ENCODE measurements around the gene OR4K17. TPM values are rescaled to one million over a fixed set of nuclear protein-coding genes. Genes with fewer than 3 reads are reported as not detected.
"Not testable (repeated sequence)": the region's sequence is repeated elsewhere in the genome, so short reads cannot be mapped to it uniquely, and the experiment has no call there.

OR4K17 gene
- not detected for total RNA-seq

- Mint-ChIP-seq H3K36me3 (no peaks in the 10 kb centered on the region), H3K9me3 (peaks cover 2% of the 10 kb centered on the region), H3K4me1 (ENCODE audit: low read depth) (no peaks in the 10 kb centered on the region), H3K27ac (no peak within 1 kb of the TSS), H3K4me3 (no peak within 1 kb of the TSS), H3K27me3 (no peaks in the 10 kb centered on the region)
- POLR2A ChIA-PET: no interaction called here
- intact Hi-C loops (cut with micrococcal nuclease): no loop called here
- CTCF ChIA-PET: no interaction called here
- DNase-seq: no peak
Observed at GRCh38 chr14:20110438-20110837, at the start of gene OR4K17. Gene OR4K17, plus strand, starts transcription at chr14:20110739. Its CDS starts 6,761 bp downstream, at chr14:20117500.

- H3K27me3 Mint-ChIP-seq: no peaks in the 10 kb centered on the region
- H3K4me3 Mint-ChIP-seq: no peak overlapping the region
- ChIA-PET CTCF (no interaction called here), POLR2A (interaction anchor here (0.6 kb wide), 1 partner anchor 17 kb away, joined by 3 read pairs; no protein-coding TSS in a partner anchor)
- intact Hi-C loops (cut with micrococcal nuclease): no loop called here
- H3K36me3 Mint-ChIP-seq: no peaks in the 10 kb centered on the region
- DNase-seq: no peak
- no peaks in the 10 kb centered on the region for H3K4me1 Mint-ChIP-seq (ENCODE audit: low read depth)
- H3K27ac Mint-ChIP-seq: no peak overlapping the region
- H3K9me3 Mint-ChIP-seq: no peaks in the 10 kb centered on the region
Observed at GRCh38 chr14:20092050-20092449, 18.5 kb upstream of the OR4K17 start.

- H3K9me3 Mint-ChIP-seq: no peaks in the 10 kb centered on the region
- ChIA-PET CTCF (no interaction called here), POLR2A (no interaction called here)
- no peaks in the 10 kb centered on the region for H3K36me3 Mint-ChIP-seq
- no peak overlapping the region for H3K27ac Mint-ChIP-seq
- no peak for DNase-seq
- H3K4me1 Mint-ChIP-seq (ENCODE audit: low read depth): no peaks in the 10 kb centered on the region
- no peaks in the 10 kb centered on the region for H3K27me3 Mint-ChIP-seq
- intact Hi-C loops (cut with micrococcal nuclease): no loop called here
- no peak overlapping the region for H3K4me3 Mint-ChIP-seq
Observed at GRCh38 chr14:20093442-20093841, 17.1 kb upstream of the OR4K17 start.

GRCh38 chr14:20098926-20099770 is 11.4 kb upstream of the OR4K17 start:
- H3K4me1 Mint-ChIP-seq (ENCODE audit: low read depth); DNase-seq; intact Hi-C loops (cut with micrococcal nuclease); H3K36me3 Mint-ChIP-seq; H3K4me3 Mint-ChIP-seq; CTCF ChIA-PET; POLR2A ChIA-PET; H3K27me3 Mint-ChIP-seq; H3K27ac Mint-ChIP-seq; H3K9me3 Mint-ChIP-seq: not testable (repeated sequence)

- intact Hi-C loops (cut with micrococcal nuclease): no loop called here
- ChIA-PET POLR2A (no interaction called here), CTCF (interaction anchor here (0.7 kb wide), 1 partner anchor 103 kb away, joined by 3 read pairs; no protein-coding TSS in a partner anchor)
- DNase-seq: no peak
- no peaks in the 10 kb centered on the region for H3K9me3 Mint-ChIP-seq
- H3K4me3 Mint-ChIP-seq: no peak overlapping the region
- H3K4me1 Mint-ChIP-seq (ENCODE audit: low read depth): no peaks in the 10 kb centered on the region
- no peak overlapping the region for H3K27ac Mint-ChIP-seq
- no peaks in the 10 kb centered on the region for H3K36me3 Mint-ChIP-seq
- H3K27me3 Mint-ChIP-seq: no peaks in the 10 kb centered on the region
Observed at GRCh38 chr14:20112321-20112720, 1.8 kb downstream of the OR4K17 start.

GRCh38 chr14:20116748-20117147 is 6.2 kb downstream of the OR4K17 start:
- DNase-seq: no peak
- no peaks in the 10 kb centered on the region for H3K4me1 Mint-ChIP-seq (ENCODE audit: low read depth)
- ChIA-PET POLR2A (no interaction called here), CTCF (no interaction called here)
- H3K9me3 Mint-ChIP-seq: peaks cover 15% of the 10 kb centered on the region
- intact Hi-C loops (cut with micrococcal nuclease): no loop called here
- H3K36me3 Mint-ChIP-seq: peaks cover 2% of the 10 kb centered on the region
- no peak overlapping the region for H3K4me3 Mint-ChIP-seq
- H3K27me3 Mint-ChIP-seq: peaks cover 8% of the 10 kb centered on the region
- H3K27ac Mint-ChIP-seq: no peak overlapping the region

GRCh38 chr14:20118795-20119194 is 8.3 kb downstream of the OR4K17 start:
- POLR2A ChIA-PET: no interaction called here
- H3K9me3 Mint-ChIP-seq: peaks cover 15% of the 10 kb centered on the region
- CTCF ChIA-PET: no interaction called here

GRCh38 chr14:20138520-20138919 is 28.0 kb downstream of the OR4K17 start, which contains the start of gene OR4N5:
Gene OR4N5, plus strand, starts transcription at chr14:20138820. Its CDS starts 4,916 bp downstream, at chr14:20143736.
- H3K9me3 Mint-ChIP-seq: no peaks in the 10 kb centered on the region
- H3K4me3 Mint-ChIP-seq: no peak within 1 kb of the TSS
- DNase-seq: no peak
- ChIA-PET CTCF (no interaction called here), POLR2A (no interaction called here)
- H3K27me3 Mint-ChIP-seq: peaks cover 3% of the 10 kb centered on the region
- H3K27ac Mint-ChIP-seq: no peak within 1 kb of the TSS
- no peaks in the 10 kb centered on the region for H3K36me3 Mint-ChIP-seq
- intact Hi-C loops (cut with micrococcal nuclease): loop anchor here (10.0 kb wide), 1 partner anchor 106 kb away; no protein-coding TSS in a partner anchor
- no peaks in the 10 kb centered on the region for H3K4me1 Mint-ChIP-seq (ENCODE audit: low read depth)

More at GRCh38 chr14:20118795-20119194, 8.3 kb downstream of the OR4K17 start:
- no peak overlapping the region for H3K27ac Mint-ChIP-seq
- intact Hi-C loops (cut with micrococcal nuclease): no loop called here
- no peak for DNase-seq
- peaks cover 2% of the 10 kb centered on the region for H3K36me3 Mint-ChIP-seq
- H3K27me3 Mint-ChIP-seq: peaks cover 8% of the 10 kb centered on the region
- H3K4me1 Mint-ChIP-seq (ENCODE audit: low read depth): no peaks in the 10 kb centered on the region
- H3K4me3 Mint-ChIP-seq: no peak overlapping the region

GRCh38 chr14:20143911-20144310 is 33.4 kb downstream of the OR4K17 start:
- H3K36me3 Mint-ChIP-seq: no peaks in the 10 kb centered on the region
- DNase-seq: no peak
- intact Hi-C loops (cut with micrococcal nuclease): no loop called here
- H3K4me1 Mint-ChIP-seq (ENCODE audit: low read depth): no peaks in the 10 kb centered on the region
- POLR2A ChIA-PET: no interaction called here
- CTCF ChIA-PET: no interaction called here
- no peak overlapping the region for H3K27ac Mint-ChIP-seq
- H3K4me3 Mint-ChIP-seq: no peak overlapping the region
- no peaks in the 10 kb centered on the region for H3K9me3 Mint-ChIP-seq
- H3K27me3 Mint-ChIP-seq: no peaks in the 10 kb centered on the region

- no peaks in the 10 kb centered on the region for H3K4me1 Mint-ChIP-seq (ENCODE audit: low read depth)
- no peak overlapping the region for H3K4me3 Mint-ChIP-seq
- H3K9me3 Mint-ChIP-seq: no peaks in the 10 kb centered on the region
- H3K27me3 Mint-ChIP-seq: peaks cover 5% of the 10 kb centered on the region
- CTCF ChIA-PET: no interaction called here
- no peak overlapping the region for H3K27ac Mint-ChIP-seq
- intact Hi-C loops (cut with micrococcal nuclease): no loop called here
- DNase-seq: no peak
- POLR2A ChIA-PET: no interaction called here
- H3K36me3 Mint-ChIP-seq: no peaks in the 10 kb centered on the region
Observed at GRCh38 chr14:20144820-20145219, 34.3 kb downstream of the OR4K17 start.

- H3K27ac Mint-ChIP-seq: no peak overlapping the region
- no peaks in the 10 kb centered on the region for H3K36me3 Mint-ChIP-seq
- ChIA-PET CTCF (no interaction called here), POLR2A (no interaction called here)
- no peak for DNase-seq
- H3K4me3 Mint-ChIP-seq: no peak overlapping the region
- H3K4me1 Mint-ChIP-seq (ENCODE audit: low read depth): no peaks in the 10 kb centered on the region
- peaks cover 6% of the 10 kb centered on the region for H3K27me3 Mint-ChIP-seq
- intact Hi-C loops (cut with micrococcal nuclease): no loop called here
- peaks cover 28% of the 10 kb centered on the region for H3K9me3 Mint-ChIP-seq
Observed at GRCh38 chr14:20164462-20164861, 53.9 kb downstream of the OR4K17 start.

- DNase-seq: no peak
- Mint-ChIP-seq H3K9me3 (peaks cover 28% of the 10 kb centered on the region), H3K27ac (no peak overlapping the region), H3K36me3 (no peaks in the 10 kb centered on the region), H3K4me3 (no peak overlapping the region), H3K4me1 (ENCODE audit: low read depth) (no peaks in the 10 kb centered on the region), H3K27me3 (peaks cover 9% of the 10 kb centered on the region)
- intact Hi-C loops (cut with micrococcal nuclease): no loop called here
- ChIA-PET CTCF (no interaction called here), POLR2A (no interaction called here)
Observed at GRCh38 chr14:20167091-20167490, 56.6 kb downstream of the OR4K17 start.

- H3K4me3 Mint-ChIP-seq; H3K27me3 Mint-ChIP-seq; H3K27ac Mint-ChIP-seq; DNase-seq; H3K4me1 Mint-ChIP-seq (ENCODE audit: low read depth); CTCF ChIA-PET; intact Hi-C loops (cut with micrococcal nuclease); POLR2A ChIA-PET; H3K36me3 Mint-ChIP-seq: not testable (repeated sequence)
- H3K9me3 Mint-ChIP-seq: peaks cover 12% of the 10 kb centered on the region
Observed at GRCh38 chr14:20169852-20170251, 59.3 kb downstream of the OR4K17 start.

All from activated CD4-positive, alpha-beta memory T cell treated with anti-CD3 and anti-CD28 coated beads for 36 hours (primary cell).